Hepatocyte (in vitro differentiated cells): ENCODE results near the gene MROH2A. TPM values are rescaled to one million over a fixed set of nuclear protein-coding genes. Genes with fewer than 3 reads are reported as not detected.

ENCODE experiments used
- DNase-seq: peaks from one replicate; pipeline ENCODE4 v3.0.0-alpha.2; 2016; ENCODE audit warnings: low spot score
- H2AFZ ChIP-seq: fragments of 200-600 bp; sonication (generic); 2 replicates; pipeline ENCODE4 v1.6.0; 2016; ENCODE audit warnings: antibody characterized with exemption, mild to moderate bottlenecking
- H3K27ac ChIP-seq: fragments of 200-600 bp; sonication (generic); 2 replicates; pipeline ENCODE4 v1.5.1; 2016; ENCODE audit warnings: mild to moderate bottlenecking
- H3K27me3 ChIP-seq: fragments of 200-600 bp; sonication (generic); 2 replicates; pipeline ENCODE4 v1.6.1; 2016
- H3K36me3 ChIP-seq: fragments of 200-600 bp; sonication (generic); replicated peaks from 2 replicates; pipeline ENCODE4 v1.5.1; 2016; ENCODE audit warnings: low read depth; ENCODE audit not compliant: insufficient read depth
- H3K4me1 ChIP-seq: fragments of 200-600 bp; sonication (generic); 2 replicates; pipeline ENCODE4 v1.5.1; 2016; ENCODE audit warnings: mild to moderate bottlenecking, moderate library complexity; ENCODE audit not compliant: insufficient read depth
- H3K4me2 ChIP-seq: fragments of 200-600 bp; sonication (generic); 2 replicates; pipeline ENCODE4 v1.6.0; 2016
- H3K4me3 ChIP-seq: fragments of 200-600 bp; sonication (generic); 2 replicates; pipeline ENCODE4 v1.5.1; 2016; ENCODE audit warnings: mild to moderate bottlenecking
- H3K79me2 ChIP-seq: fragments of 200-600 bp; sonication (generic); 2 replicates; pipeline ENCODE4 v1.6.0; 2017; ENCODE audit warnings: mild to moderate bottlenecking
- H3K9me2 ChIP-seq: fragments of 200-600 bp; sonication (generic); replicated peaks from 2 replicates; pipeline ENCODE4 v1.6.0; 2017; ENCODE audit warnings: mild to moderate bottlenecking; ENCODE audit not compliant: insufficient read depth
- H3K9me3 ChIP-seq: fragments of 200-600 bp; sonication (generic); 2 replicates; pipeline ENCODE4 v1.5.1; 2016; ENCODE audit warnings: low read depth, mild to moderate bottlenecking
- H4K20me1 ChIP-seq: fragments of 200-600 bp; sonication (generic); 2 replicates; pipeline ENCODE4 v1.6.0; 2016; ENCODE audit warnings: mild to moderate bottlenecking; ENCODE audit not compliant: insufficient read depth, poor library complexity, severe bottlenecking
- EZH2 ChIP-seq: fragments of 200-600 bp; sonication (generic); IDR thresholded peaks from 2 replicates; pipeline ENCODE4 v1.6.1; 2016; ENCODE audit warnings: antibody characterized with exemption, mild to moderate bottlenecking, borderline replicate concordance
- EZH2phosphoT487 ChIP-seq: fragments of 200-600 bp; sonication (generic); IDR thresholded peaks from one replicate; pipeline ENCODE4 v1.6.1; 2018; ENCODE audit warnings: antibody characterized with exemption, mild to moderate bottlenecking, low read depth, moderate library complexity; ENCODE audit not compliant: unreplicated experiment, severe bottlenecking
- WGBS: methylation state at CpG from one replicate; pipeline ENCODE4 v1.1.6; 2016; ENCODE audit warnings: low lambda C conversion rate; ENCODE audit errors: missing lambda C conversion rate; 5-methylcytosine and 5-hydroxymethylcytosine counted together
- polyA plus RNA-seq: library from polyadenylated mRNA; unstranded; fragments of >200 nt; fragmentation: Nextera tagmentation; extraction: Ambion mirVana; gene quantifications from 2 replicates; pipeline ENCODE4 v1.2.1, GENCODE V29; 2016
- total RNA-seq: library from RNA; depleted of rRNA; stranded (reverse); fragments of >200 nt; gene quantifications from 2 replicates; pipeline ENCODE4 v1.2.3, GENCODE V29; 2014
- TF ChIP-seq, protein P1 (sequence below): fragments of 200-600 bp; sonication (generic); IDR thresholded peaks from 2 replicates; pipeline ENCODE4 v1.5.1; 2016; ENCODE audit warnings: antibody characterized with exemption, mild to moderate bottlenecking; ENCODE audit not compliant: poor library complexity

The MROH2A gene
- total and polyA plus RNA-seq, 2 experiments from 2014 or later = not detected

DNA sequence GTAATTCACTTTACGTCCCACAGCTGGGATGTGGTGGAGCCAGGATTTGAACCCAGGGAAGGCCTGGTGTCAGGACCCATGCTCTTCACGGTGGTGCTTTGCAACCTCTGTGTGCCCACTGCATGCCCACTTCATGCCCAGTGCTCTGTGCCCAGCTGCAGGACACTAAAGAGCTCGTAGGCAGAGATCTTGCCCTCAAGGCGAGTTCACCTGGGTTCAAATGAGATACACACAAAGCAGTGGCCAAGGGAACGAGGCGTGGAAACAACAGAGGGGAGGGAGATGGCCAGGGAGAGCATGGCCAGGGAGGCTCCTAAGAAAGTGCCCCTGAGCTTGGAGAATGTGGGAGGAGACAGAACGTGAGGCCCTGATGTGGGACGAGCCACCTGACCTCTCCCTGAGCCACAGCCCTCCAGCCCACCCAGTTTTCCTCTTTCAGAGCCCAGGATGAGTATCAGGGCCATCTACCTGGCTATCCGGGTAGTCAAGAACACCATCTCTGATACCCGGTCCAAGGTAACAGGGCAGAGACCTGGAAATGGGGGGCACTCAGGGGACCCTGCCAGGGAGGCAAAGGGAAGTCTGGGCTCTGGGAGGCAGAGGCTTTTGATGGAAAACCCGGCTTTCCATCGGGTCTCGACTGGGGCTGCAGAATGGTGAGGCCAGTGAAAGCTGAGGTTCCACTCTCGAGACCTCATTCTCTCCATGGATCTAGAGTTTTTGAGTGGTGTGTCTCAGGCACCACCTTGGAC lies 20.4 kb downstream of the MROH2A start:
- Histone ChIP-seq H2AFZ (no peak overlapping the region), H3K36me3 (no peaks in the 10 kb centered on the region), H3K9me3 (no peaks in the 10 kb centered on the region), H3K9me2 (no peaks in the 10 kb centered on the region), H4K20me1 (no peaks in the 10 kb centered on the region), H3K27ac (no peak overlapping the region), H3K4me2 (no peak overlapping the region), H3K4me3 (no peak overlapping the region), H3K4me1 (no peaks in the 10 kb centered on the region), H3K79me2 (no peaks in the 10 kb centered on the region), H3K27me3 (no peaks in the 10 kb centered on the region)
- DNase-seq = no peak
- TF ChIP-seq EZH2 (no peak), EZH2phosphoT487 (no peak)
- TF ChIP-seq, protein P1, sequence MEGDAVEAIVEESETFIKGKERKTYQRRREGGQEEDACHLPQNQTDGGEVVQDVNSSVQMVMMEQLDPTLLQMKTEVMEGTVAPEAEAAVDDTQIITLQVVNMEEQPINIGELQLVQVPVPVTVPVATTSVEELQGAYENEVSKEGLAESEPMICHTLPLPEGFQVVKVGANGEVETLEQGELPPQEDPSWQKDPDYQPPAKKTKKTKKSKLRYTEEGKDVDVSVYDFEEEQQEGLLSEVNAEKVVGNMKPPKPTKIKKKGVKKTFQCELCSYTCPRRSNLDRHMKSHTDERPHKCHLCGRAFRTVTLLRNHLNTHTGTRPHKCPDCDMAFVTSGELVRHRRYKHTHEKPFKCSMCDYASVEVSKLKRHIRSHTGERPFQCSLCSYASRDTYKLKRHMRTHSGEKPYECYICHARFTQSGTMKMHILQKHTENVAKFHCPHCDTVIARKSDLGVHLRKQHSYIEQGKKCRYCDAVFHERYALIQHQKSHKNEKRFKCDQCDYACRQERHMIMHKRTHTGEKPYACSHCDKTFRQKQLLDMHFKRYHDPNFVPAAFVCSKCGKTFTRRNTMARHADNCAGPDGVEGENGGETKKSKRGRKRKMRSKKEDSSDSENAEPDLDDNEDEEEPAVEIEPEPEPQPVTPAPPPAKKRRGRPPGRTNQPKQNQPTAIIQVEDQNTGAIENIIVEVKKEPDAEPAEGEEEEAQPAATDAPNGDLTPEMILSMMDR = no peak
- WGBS = 83% methylated on average over 14 of the region's 14 CpGs

DNA sequence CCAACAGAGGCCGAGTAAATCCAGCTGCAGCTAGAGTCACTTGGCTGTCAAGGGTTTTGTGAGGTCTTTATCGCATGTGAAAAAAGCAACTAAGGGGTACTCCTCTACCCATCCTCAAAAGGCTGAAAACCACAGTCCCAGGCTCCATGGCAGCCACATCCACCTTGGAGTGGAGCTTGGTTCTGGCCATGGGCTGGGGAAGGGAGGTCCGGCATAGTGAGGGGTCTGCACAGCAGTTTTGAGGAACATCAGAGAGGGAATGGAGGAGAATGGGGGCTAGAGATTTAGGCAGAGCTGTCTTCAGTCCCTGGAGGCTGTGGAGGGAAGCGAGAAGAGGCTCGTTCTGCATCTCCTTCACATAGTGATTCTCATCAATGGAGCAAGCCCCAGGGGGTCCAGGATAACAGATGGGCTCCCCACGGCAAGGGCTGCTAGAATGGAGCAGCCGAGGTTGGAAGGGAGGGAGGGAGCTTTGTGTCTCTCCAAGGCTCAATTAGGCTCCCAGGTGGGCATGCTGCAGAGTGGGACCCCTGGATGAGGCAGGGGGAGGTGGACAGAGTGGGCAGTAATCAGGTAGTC lies 21.0 kb downstream of the MROH2A start:
- Histone ChIP-seq H3K9me3 (no peaks in the 10 kb centered on the region), H3K27me3 (no peaks in the 10 kb centered on the region), H2AFZ (no peak overlapping the region), H4K20me1 (no peaks in the 10 kb centered on the region), H3K36me3 (no peaks in the 10 kb centered on the region), H3K27ac (no peak overlapping the region), H3K4me1 (no peaks in the 10 kb centered on the region), H3K79me2 (no peaks in the 10 kb centered on the region), H3K9me2 (no peaks in the 10 kb centered on the region), H3K4me3 (no peak overlapping the region), H3K4me2 (no peak overlapping the region)
- TF ChIP-seq EZH2phosphoT487 = no peak
- WGBS = 71% methylated on average over 7 of the region's 7 CpGs
- no peak for DNase-seq

DNA sequence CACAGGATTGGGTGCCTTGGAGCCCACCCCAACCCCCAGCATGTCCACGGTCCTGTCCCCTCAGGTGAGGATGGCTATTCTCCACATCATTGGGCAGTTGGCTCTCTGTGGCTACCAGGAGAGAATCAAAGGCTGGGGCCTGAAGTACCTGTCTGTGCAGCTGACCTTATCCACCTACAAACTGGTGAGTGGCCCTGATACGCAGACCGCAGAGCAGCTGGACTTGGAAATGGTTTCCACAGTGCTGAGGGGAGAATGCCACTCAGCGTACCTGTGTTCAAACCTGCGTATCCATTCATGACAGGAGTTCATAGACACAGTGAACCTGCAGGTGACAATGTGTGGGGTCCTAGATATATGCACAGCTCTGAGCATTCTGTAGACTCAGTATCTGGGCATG lies 21.6 kb downstream of the MROH2A start:
- 49% methylated on average over 5 of the region's 5 CpGs for WGBS
- no peak overlapping the region for H3K4me2 ChIP-seq
- H2AFZ ChIP-seq = no peak overlapping the region
- H3K27ac ChIP-seq = no peak overlapping the region
- no peaks in the 10 kb centered on the region for H3K4me1 ChIP-seq
- DNase-seq = no peak
- H3K36me3 ChIP-seq = no peaks in the 10 kb centered on the region
- no peaks in the 10 kb centered on the region for H3K27me3 ChIP-seq
- H3K9me3 ChIP-seq = no peaks in the 10 kb centered on the region
- H3K79me2 ChIP-seq = no peaks in the 10 kb centered on the region
- H3K9me2 ChIP-seq = no peaks in the 10 kb centered on the region
- H4K20me1 ChIP-seq = no peaks in the 10 kb centered on the region
- TF ChIP-seq, protein P1 = no peak
- TF ChIP-seq EZH2phosphoT487 (no peak), EZH2 (no peak)
- no peak overlapping the region for H3K4me3 ChIP-seq

DNA sequence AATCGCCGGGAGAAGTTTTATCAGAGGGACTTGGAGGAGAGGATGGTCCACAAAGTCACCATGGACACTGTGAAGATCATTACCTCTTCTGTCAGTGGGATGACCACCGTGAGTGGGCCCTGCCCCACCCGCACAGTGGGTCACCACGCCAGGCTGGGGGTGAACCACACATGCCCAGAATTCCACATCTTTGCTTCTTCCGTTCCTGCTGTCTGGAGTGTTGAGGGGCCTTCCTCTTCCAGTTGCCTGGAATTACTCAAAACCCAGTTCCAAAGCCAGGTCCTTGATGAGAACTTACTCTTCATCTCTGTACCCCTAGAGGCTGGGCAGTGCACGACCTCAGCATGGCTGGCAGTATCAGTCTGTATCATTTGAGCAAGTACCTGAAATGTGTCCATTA lies 22.1 kb downstream of the MROH2A start:
- Histone ChIP-seq H3K79me2 (no peaks in the 10 kb centered on the region), H3K4me1 (no peaks in the 10 kb centered on the region), H4K20me1 (no peaks in the 10 kb centered on the region), H3K36me3 (no peaks in the 10 kb centered on the region), H2AFZ (no peak overlapping the region), H3K27me3 (no peaks in the 10 kb centered on the region), H3K4me3 (no peak overlapping the region), H3K9me3 (no peaks in the 10 kb centered on the region), H3K27ac (no peak overlapping the region), H3K4me2 (no peak overlapping the region), H3K9me2 (no peaks in the 10 kb centered on the region)
- WGBS = 81% methylated on average over 7 of the region's 7 CpGs
- TF ChIP-seq EZH2phosphoT487 = no peak
- no peak for DNase-seq
